ENCODE results near the gene MYBPC3.

DNA sequence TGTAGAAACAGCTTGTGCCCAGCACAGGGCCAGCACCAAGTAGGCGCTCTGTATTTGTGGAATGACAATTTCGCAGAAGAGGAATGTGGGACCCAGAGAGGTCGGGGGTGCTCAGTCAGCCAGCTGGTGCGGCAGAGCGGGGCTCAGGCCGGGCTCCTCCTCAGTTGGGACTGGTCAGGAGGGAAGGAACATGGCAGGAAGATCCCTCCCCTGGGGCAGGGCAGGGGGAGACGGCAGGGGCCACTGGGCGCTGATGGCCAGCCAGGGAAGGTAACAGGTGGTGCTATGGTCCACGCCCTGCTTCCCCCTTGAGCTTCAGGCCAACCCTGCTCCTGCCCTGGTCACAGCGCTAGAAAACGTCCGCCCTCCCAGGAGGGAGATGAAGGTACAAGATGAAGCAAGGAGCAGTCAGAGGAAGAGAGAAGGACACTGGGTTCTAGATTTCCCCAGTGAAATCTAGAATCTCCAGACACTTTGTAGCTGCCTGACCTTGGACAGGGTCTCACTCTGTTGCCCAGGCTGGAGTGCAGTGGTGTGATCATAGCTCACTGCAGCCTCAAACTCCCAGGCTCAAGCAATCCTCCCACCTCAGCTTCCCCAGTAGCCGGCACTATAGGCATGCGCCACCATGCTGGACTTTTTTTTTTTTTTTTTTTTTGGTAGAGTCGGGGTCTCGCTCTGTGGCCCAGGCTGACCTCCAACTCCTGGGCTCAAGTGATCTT is 39.4 kb upstream of the MYBPC3 start:
- TF ChIP-seq POLR2AphosphoS5 (IDR thresholded peaks at IDR 0.05; ENCODE audit: low read depth, low read length) (no peak), SIN3A (IDR thresholded peaks at IDR 0.05; ENCODE audit: borderline replicate concordance, insufficient read depth, low read length) (no peak), REST (IDR thresholded peaks at IDR 0.05; ENCODE audit: insufficient read depth in 1 of 2, low read depth in 2 of 2, low read length in 2 of 2) (no peak)
